Left ventricle myocardium inferior (tissue), 1 donor: ENCODE data around the gene DBR1. TPM values are rescaled to one million over a fixed set of nuclear protein-coding genes. Genes with fewer than 3 reads are reported as not detected.

Source experiments
- DNase-seq: peaks from one replicate; pipeline ENCODE4 v3.0.0-alpha.2; 2020
- H3K27ac ChIP-seq: fragments of 200-600 bp; replicated peaks from 2 replicates; pipeline ENCODE4 v1.8.0; 2021
- H3K27me3 ChIP-seq: fragments of 200-600 bp; 2 replicates; pipeline ENCODE4 v1.8.0; 2021; ENCODE audit warnings: low read depth
- H3K36me3 ChIP-seq: fragments of 200-600 bp; 2 replicates; pipeline ENCODE4 v1.8.0; 2021
- H3K4me1 ChIP-seq: fragments of 200-600 bp; 2 replicates; pipeline ENCODE4 v1.8.0; 2021
- H3K4me3 ChIP-seq: fragments of 200-600 bp; 2 replicates; pipeline ENCODE4 v1.8.0; 2021; ENCODE audit warnings: mild to moderate bottlenecking, moderate library complexity
- H3K9me3 ChIP-seq: fragments of 200-600 bp; replicated peaks from 2 replicates; pipeline ENCODE4 v1.8.0; 2021
- intact Hi-C: fragments of 100-400 bp; cut with micrococcal nuclease; formaldehyde crosslinking; loops from one replicate; pipeline ENCODE4 v1.11.0; 2022
- total RNA-seq: library from RNA; stranded (reverse); fragmentation: NEBNext Ultra II Directional; extraction: Animal tissue kit (Norgen Biotek cat#: 25700); gene quantifications from one replicate; pipeline ENCODE4 v1.2.1, GENCODE V29; 2021
- TF ChIP-seq, protein P1 (sequence below): fragments of 200-600 bp; IDR thresholded peaks from 2 replicates; pipeline ENCODE4 v1.8.0; 2021; ENCODE audit warnings: antibody characterized with exemption, mild to moderate bottlenecking, borderline replicate concordance
- donor health status: DM: no; HTN: yes; CAD: no; lungs with severe emphysema.

Gene DBR1
- total RNA-seq, 1 donor from 2014 or later, result 7.9 TPM

GRCh38 chr3:138186803-138187295 lies 12.1 kb upstream of the DBR1 start:
- peak overlapping the region; percentile 94 for H3K27ac ChIP-seq
- TF ChIP-seq, protein P1, sequence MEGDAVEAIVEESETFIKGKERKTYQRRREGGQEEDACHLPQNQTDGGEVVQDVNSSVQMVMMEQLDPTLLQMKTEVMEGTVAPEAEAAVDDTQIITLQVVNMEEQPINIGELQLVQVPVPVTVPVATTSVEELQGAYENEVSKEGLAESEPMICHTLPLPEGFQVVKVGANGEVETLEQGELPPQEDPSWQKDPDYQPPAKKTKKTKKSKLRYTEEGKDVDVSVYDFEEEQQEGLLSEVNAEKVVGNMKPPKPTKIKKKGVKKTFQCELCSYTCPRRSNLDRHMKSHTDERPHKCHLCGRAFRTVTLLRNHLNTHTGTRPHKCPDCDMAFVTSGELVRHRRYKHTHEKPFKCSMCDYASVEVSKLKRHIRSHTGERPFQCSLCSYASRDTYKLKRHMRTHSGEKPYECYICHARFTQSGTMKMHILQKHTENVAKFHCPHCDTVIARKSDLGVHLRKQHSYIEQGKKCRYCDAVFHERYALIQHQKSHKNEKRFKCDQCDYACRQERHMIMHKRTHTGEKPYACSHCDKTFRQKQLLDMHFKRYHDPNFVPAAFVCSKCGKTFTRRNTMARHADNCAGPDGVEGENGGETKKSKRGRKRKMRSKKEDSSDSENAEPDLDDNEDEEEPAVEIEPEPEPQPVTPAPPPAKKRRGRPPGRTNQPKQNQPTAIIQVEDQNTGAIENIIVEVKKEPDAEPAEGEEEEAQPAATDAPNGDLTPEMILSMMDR, result no peak
- H3K36me3 ChIP-seq, result peaks cover 4% of the 10 kb centered on the region
- peak overlapping the region; percentile 93 for H3K4me3 ChIP-seq
- intact Hi-C loops, result no loop called here
- H3K27me3 ChIP-seq, result peaks cover 12% of the 10 kb centered on the region
- peaks cover 51% of the 10 kb centered on the region for H3K4me1 ChIP-seq
- DNase-seq, result peak; percentile 93
- no peaks in the 10 kb centered on the region for H3K9me3 ChIP-seq

- peaks cover 49% of the 10 kb centered on the region for H3K4me1 ChIP-seq
- peak overlapping the region; percentile 93 for H3K4me3 ChIP-seq
- intact Hi-C loops, result no loop called here
- H3K27ac ChIP-seq, result no peak overlapping the region
- peaks cover 12% of the 10 kb centered on the region for H3K27me3 ChIP-seq
- peaks cover 4% of the 10 kb centered on the region for H3K36me3 ChIP-seq
- TF ChIP-seq, protein P1, result no peak
- DNase-seq, result no peak
- H3K9me3 ChIP-seq, result no peaks in the 10 kb centered on the region
Observed at GRCh38 chr3:138186221-138186620, 11.5 kb upstream of the DBR1 start.

DNA sequence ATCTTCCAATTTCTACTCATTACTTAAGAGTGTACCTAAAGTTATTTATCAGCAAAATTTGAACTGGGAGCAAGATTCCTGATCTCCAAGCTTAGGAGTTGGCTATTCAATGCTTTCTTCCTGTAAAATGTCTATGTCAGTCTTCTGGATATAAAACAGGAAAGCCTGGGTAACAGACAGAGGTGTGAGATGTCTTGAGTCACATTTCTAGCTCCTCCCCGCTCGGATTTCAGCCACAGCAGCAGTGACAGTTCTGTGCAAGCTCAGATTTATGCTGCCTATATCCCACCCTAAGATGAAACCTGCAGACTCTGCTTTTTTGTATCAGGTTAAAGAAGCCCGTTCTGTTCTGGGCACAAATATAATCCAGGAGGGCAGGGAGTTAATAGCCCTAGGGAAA lies 10.3 kb upstream of the DBR1 start:
- Histone ChIP-seq H3K36me3 (peaks cover 4% of the 10 kb centered on the region), H3K4me3 (no peak overlapping the region), H3K27me3 (peaks cover 12% of the 10 kb centered on the region), H3K9me3 (no peaks in the 10 kb centered on the region), H3K4me1 (peaks cover 37% of the 10 kb centered on the region), H3K27ac (no peak overlapping the region)
- TF ChIP-seq, protein P1, result no peak
- intact Hi-C loops, result no loop called here
- no peak for DNase-seq

DNA sequence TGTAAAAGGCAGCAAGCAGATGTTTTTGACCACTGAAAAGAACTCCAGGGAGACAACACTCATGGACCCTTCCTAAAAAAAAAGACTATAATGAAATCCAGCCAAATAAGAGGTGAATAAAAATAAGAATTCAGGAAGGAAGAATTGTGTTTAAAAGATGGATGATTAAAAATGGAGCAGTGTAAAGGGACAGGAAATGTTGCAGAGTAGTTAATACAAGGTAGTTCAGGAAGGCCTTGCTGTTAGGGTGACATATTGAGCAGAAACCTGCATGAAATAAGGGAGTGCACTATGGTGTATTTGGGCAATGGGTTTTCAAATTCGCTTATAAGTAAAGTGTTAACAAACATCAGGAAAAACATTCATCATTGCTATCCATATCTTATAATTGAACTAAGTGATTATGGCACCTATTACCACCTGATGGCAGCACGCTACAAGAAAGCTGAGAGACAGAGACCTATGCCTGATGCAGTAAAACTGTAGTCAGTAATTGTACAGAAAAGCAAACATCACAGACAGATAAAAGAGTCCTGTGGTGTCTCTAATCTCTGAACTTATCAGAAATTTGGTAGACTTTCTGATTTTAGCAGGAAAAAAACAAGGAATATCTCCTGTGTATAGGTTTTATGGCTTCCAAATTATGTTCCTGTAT lies 5.8 kb upstream of the DBR1 start:
- H3K4me3 ChIP-seq, result no peak overlapping the region
- no peaks in the 10 kb centered on the region for H3K36me3 ChIP-seq
- no peak for DNase-seq
- no peaks in the 10 kb centered on the region for H3K9me3 ChIP-seq
- no peak overlapping the region for H3K27ac ChIP-seq
- H3K4me1 ChIP-seq, result no peaks in the 10 kb centered on the region
- H3K27me3 ChIP-seq, result peaks cover 12% of the 10 kb centered on the region
- TF ChIP-seq, protein P1, result peak; percentile 48
- intact Hi-C loops, result no loop called here

GRCh38 chr3:138173769-138174420 lies 826 bp downstream of the DBR1 start:
- no peak for DNase-seq
- H3K4me3 ChIP-seq, result peak overlapping the region; percentile 87
- H3K4me1 ChIP-seq, result peaks cover 30% of the 10 kb centered on the region
- no peaks in the 10 kb centered on the region for H3K9me3 ChIP-seq
- intact Hi-C loops, result no loop called here
- TF ChIP-seq, protein P1, result no peak
- H3K36me3 ChIP-seq, result peaks cover 37% of the 10 kb centered on the region
- no peaks in the 10 kb centered on the region for H3K27me3 ChIP-seq
- H3K27ac ChIP-seq, result peak overlapping the region; percentile 90
